ENCODE data around the gene MAG. TPM values are rescaled to one million over a fixed set of nuclear protein-coding genes. Genes with fewer than 3 reads are reported as not detected.

The MAG gene
- total and polyA plus RNA-seq, 9 of the 15 experiments (the other 6 are each of a cell fraction or from before 2014, with no cell fraction given): 0.11 to 10.0 (median 1.6) TPM

- in situ Hi-C loops (cut with MboI): loop anchor here (10.0 kb wide), 2 partner anchors 61 to 191 kb away; no protein-coding TSS in a partner anchor
- no peak for FAIRE-seq
- CTCF ChIA-PET (ENCODE audit: low intra/inter-chr PET ratio): no interaction called here
- no peak for TF ChIP-seq ZBTB1 (CRISPR knock-in tag; IDR thresholded peaks at IDR 0.05; ENCODE audit: borderline replicate concordance, low read depth)
- TF ChIP-seq KLF10 (CRISPR knock-in tag; IDR thresholded peaks at IDR 0.05): no peak
- TF ChIP-seq RBM34 (IDR thresholded peaks at IDR 0.05; ENCODE audit: borderline replicate concordance, insufficient read depth, low read length): no peak
- no peak for TF ChIP-seq BRF1 (IDR thresholded peaks at IDR 0.05; ENCODE audit: borderline replicate concordance, extremely low read depth, insufficient read length)
- TF ChIP-seq ZNF407 (IDR thresholded peaks at IDR 0.05; ENCODE audit: low read depth): no peak
- TF ChIP-seq PBX2 (CRISPR knock-in tag; IDR thresholded peaks at IDR 0.05; ENCODE audit: low read depth): no peak
- TF ChIP-seq PBX2 (tag; conservative IDR thresholded peaks at IDR 0.05; ENCODE audit: low read depth): no peak
- TF ChIP-seq RBFOX2 (IDR thresholded peaks at IDR 0.05; ENCODE audit: low read depth, low read length): no peak
- TF ChIP-seq ZNF699 (CRISPR knock-in tag; IDR thresholded peaks at IDR 0.05; ENCODE audit: insufficient replicate concordance): no peak
Measured at GRCh38 chr19:35273686-35274259, 18.2 kb upstream of the MAG start.

More at GRCh38 chr19:35273686-35274259, 18.2 kb upstream of the MAG start:
- no peak overlapping the region for H3K4me3 ChIP-seq
- ATAC-seq: no peak
- H2AFZ ChIP-seq (ENCODE audit: low read depth, low read length): no peak overlapping the region
- H3K9me3 ChIP-seq (replicated peaks; ENCODE audit: control insufficient read depth, insufficient read depth, low read depth, low read length): no peaks in the 10 kb centered on the region
- POLR2A ChIA-PET: interaction anchor here (0.8 to 1.5 kb wide), 3 partner anchors 9 to 15 kb away, joined by 5 to 6 read pairs (median 5); partner anchors contain the start of gene HAMP
- no peak overlapping the region for H3K9ac ChIP-seq (ENCODE audit: insufficient read depth in 1 of 2, low read depth in 2 of 2, low read length in 2 of 2)
- BruUV-seq (replicated peaks): no TSS peak
- peaks cover 67% of the 10 kb centered on the region; the same call in 2 of the 3 replicates for H3K36me3 ChIP-seq (ENCODE audit: control insufficient read depth, insufficient read depth, low read length)
- no peak overlapping the region for H3K4me2 ChIP-seq (ENCODE audit: insufficient read depth, low read length)
- H4K20me1 ChIP-seq (replicated peaks; ENCODE audit: control insufficient read depth, insufficient read depth, low read length): no peaks in the 10 kb centered on the region
- no peaks in the 10 kb centered on the region for H3K27me3 ChIP-seq (ENCODE audit: control insufficient read depth in 2 of 2, insufficient read depth in 2 of 2, low read length in 2 of 2)
- no peak overlapping the region for H3K27ac ChIP-seq (ENCODE audit: extremely low read depth, low read depth, low read length)
- DNase-seq (ENCODE audit: extremely low read depth in 1 of 4, low spot score in 3 of 4): no peak
- 68% methylated on average over 14 of the region's 14 CpGs for WGBS (ENCODE audit: insufficient coverage, low coverage, missing lambda C conversion rate)
- intact Hi-C loops (cut with micrococcal nuclease): no loop called here
- peaks cover 7 to 37% of the 10 kb centered on the region in 2 experiments for H3K4me1 ChIP-seq (replicated peaks in 1 of 2; ENCODE audit: control insufficient read depth in 2 of 2, insufficient read depth in 2 of 2, low read length in 2 of 2)
- no peaks in the 10 kb centered on the region for H3K9me1 ChIP-seq (ENCODE audit: control insufficient read depth, insufficient read depth, low read length)
- peaks cover 7% of the 10 kb centered on the region; the same call in 2 of the 3 replicates for H3K79me2 ChIP-seq (ENCODE audit: control insufficient read depth, insufficient read depth, low read length)

Data from K562 (cell line).